ENCODE data around the gene SH3GLB1. TPM values are rescaled to one million over a fixed set of nuclear protein-coding genes. Genes with fewer than 3 reads are reported as not detected.

The SH3GLB1 gene
- total RNA-seq, 2 donors from 2014 or later, result 20.1 to 31.6 TPM

DNA sequence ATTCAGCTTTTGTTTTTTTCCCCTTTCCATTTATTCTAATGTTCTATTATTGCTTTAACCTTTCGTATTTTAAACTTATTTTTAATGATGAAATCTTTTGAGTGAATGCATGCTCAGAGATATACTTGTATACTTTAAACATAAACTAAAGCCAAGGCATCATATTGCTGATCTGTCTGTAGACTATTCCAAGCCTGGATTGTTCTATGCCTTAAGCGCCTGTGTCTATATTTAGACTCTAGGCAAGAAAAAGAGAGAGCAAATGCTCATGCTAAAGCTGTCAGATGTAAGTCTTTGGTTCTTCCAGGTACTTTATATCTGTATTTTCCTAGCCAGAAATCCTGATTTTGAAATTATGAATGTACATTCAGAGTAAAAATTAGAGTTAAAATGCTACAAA lies 14.4 kb downstream of the SH3GLB1 start:
- Histone ChIP-seq H3K4me1 (peaks cover 21% of the 10 kb centered on the region), H3K27ac (no peak overlapping the region), H3K27me3 (no peaks in the 10 kb centered on the region), H3K4me3 (no peak overlapping the region), H3K9me3 (no peaks in the 10 kb centered on the region), H3K36me3 (replicated peaks in 1 of 2; ENCODE audit: insufficient read depth in 1 of 2, low read depth in 2 of 2) (peaks cover 0 to 7% of the 10 kb centered on the region in 2 donors)
- no peak for DNase-seq
- TF ChIP-seq POLR2A (IDR thresholded peaks at IDR 0.05), result no peak
- TF ChIP-seq, protein P1, sequence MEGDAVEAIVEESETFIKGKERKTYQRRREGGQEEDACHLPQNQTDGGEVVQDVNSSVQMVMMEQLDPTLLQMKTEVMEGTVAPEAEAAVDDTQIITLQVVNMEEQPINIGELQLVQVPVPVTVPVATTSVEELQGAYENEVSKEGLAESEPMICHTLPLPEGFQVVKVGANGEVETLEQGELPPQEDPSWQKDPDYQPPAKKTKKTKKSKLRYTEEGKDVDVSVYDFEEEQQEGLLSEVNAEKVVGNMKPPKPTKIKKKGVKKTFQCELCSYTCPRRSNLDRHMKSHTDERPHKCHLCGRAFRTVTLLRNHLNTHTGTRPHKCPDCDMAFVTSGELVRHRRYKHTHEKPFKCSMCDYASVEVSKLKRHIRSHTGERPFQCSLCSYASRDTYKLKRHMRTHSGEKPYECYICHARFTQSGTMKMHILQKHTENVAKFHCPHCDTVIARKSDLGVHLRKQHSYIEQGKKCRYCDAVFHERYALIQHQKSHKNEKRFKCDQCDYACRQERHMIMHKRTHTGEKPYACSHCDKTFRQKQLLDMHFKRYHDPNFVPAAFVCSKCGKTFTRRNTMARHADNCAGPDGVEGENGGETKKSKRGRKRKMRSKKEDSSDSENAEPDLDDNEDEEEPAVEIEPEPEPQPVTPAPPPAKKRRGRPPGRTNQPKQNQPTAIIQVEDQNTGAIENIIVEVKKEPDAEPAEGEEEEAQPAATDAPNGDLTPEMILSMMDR (IDR thresholded peaks at IDR 0.05), result no peak
- intact Hi-C loops (cut with DNase I), result no loop called here
- WGBS, 2 donors, result 88 to 90% methylated on average over 2 of the region's 2 CpGs
- ATAC-seq, result no peak

DNA sequence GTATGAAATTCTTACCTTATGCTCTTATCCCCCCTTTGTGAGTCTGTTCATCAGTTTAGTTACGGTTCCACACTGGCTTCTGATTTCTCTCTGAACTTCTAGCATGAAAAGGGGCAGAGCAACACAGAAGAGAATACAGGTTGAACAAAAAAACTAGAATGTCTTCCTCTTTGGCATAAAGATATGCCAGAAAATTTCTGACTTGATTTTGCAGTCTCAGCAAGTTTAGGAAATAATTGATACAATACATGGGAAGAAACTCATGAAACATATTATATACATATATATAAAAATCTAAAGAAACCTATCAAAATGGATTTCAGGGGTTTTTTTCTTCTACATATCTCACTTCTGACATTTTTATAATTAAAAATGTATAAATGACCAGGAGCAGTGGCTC lies 27.0 kb downstream of the SH3GLB1 start:
- DNase-seq, result no peak
- H3K4me3 ChIP-seq, result no peak overlapping the region
- intact Hi-C loops (cut with DNase I), result no loop called here
- H3K9me3 ChIP-seq, result no peaks in the 10 kb centered on the region
- peaks cover 10 to 11% of the 10 kb centered on the region in 2 donors for H3K36me3 ChIP-seq (replicated peaks in 1 of 2; ENCODE audit: insufficient read depth in 1 of 2, low read depth in 2 of 2)
- ATAC-seq, result no peak
- WGBS, 2 donors, result 88 to 96% methylated on average over 1 of the region's 1 CpG
- no peaks in the 10 kb centered on the region for H3K27me3 ChIP-seq
- no peak for TF ChIP-seq POLR2A (IDR thresholded peaks at IDR 0.05)
- TF ChIP-seq, protein P1 (IDR thresholded peaks at IDR 0.05), result no peak
- no peaks in the 10 kb centered on the region for H3K4me1 ChIP-seq
- H3K27ac ChIP-seq, result no peak overlapping the region

DNA sequence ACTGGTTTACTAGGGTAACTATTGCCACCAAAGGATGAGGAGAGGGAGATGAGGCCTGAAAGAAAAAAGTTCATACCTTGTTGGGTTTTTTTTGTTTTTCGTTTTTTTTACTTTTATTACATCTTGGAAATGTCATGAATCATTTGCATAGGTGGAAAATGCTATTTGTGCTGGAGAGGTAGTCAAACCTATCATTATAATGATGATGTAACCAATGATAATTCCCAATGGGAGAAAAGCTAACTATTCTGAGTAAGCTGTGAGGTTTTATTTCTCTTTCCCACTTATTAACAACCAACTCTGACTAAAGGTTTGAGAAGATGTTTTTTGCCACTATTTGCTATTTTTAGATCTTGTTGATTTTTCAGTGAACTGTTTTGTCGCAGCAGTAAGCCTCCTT lies 29.0 kb downstream of the SH3GLB1 start:
- no peak overlapping the region for H3K27ac ChIP-seq
- no peaks in the 10 kb centered on the region for H3K27me3 ChIP-seq
- intact Hi-C loops (cut with DNase I), result no loop called here
- H3K4me3 ChIP-seq, result no peak overlapping the region
- H3K9me3 ChIP-seq, result no peaks in the 10 kb centered on the region
- DNase-seq (no peak), ATAC-seq (no peak)
- H3K4me1 ChIP-seq, result no peaks in the 10 kb centered on the region
- WGBS, 2 donors, result 18 to 21% methylated on average over 2 of the region's 2 CpGs
- peaks cover 11 to 17% of the 10 kb centered on the region in 2 donors for H3K36me3 ChIP-seq (replicated peaks in 1 of 2; ENCODE audit: insufficient read depth in 1 of 2, low read depth in 2 of 2)
- TF ChIP-seq, protein P1 (IDR thresholded peaks at IDR 0.05), result no peak
- TF ChIP-seq POLR2A (IDR thresholded peaks at IDR 0.05), result no peak

DNA sequence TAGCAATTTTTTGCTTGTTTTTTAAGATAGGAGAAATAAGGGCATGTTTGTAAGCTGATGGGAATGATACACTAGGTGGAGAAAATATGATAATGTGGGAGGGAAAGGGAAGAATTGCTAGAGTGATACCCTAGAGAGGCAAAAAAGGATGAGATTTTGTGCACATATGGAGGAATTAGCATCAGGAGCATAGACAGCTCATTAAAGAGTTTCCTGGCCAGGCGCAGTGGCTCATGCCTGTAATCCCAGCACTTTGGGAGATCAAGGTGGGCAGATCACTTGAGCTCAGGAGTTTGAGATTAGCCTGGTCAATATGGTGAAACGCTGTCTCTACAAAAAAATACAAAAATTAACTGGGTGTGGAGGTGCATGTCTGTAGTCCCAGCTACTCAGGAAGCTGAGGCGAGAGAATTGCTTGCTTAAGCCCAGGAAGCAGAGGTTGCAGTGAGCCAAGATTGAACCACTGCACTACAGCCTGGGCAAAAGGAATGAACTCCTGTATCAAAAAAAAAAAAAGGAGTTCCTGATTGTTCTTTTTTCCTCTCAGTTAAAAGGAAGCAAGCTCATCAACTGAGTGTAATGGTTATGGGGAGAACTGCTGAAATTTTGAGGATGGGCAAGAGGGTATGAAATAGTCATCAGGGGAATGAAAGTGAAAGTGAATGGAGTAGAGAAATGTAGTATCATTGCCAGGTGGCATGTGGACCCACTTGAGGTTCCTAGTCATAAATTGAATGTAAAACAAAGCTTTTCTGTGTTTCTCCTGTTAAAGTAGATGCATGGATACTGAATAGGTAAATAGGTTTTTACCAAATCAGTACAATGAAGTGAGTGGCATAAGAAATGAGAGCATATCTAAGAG lies 35.5 kb downstream of the SH3GLB1 start:
- Histone ChIP-seq H3K9me3 (no peaks in the 10 kb centered on the region), H3K27me3 (no peaks in the 10 kb centered on the region), H3K4me1 (no peaks in the 10 kb centered on the region), H3K36me3 (replicated peaks in 1 of 2; ENCODE audit: insufficient read depth in 1 of 2, low read depth in 2 of 2) (peaks cover 9 to 32% of the 10 kb centered on the region in 2 donors), H3K4me3 (no peak overlapping the region), H3K27ac (no peak overlapping the region)
- DNase-seq (no peak), ATAC-seq (no peak)
- intact Hi-C loops (cut with DNase I), result no loop called here
- 68 to 88% methylated on average over 3 of the region's 3 CpGs for WGBS, 2 donors
- TF ChIP-seq POLR2A (IDR thresholded peaks at IDR 0.05), result no peak
- TF ChIP-seq, protein P1 (IDR thresholded peaks at IDR 0.05), result no peak

All from body of pancreas (tissue), 4 donors.